Measurements from ENCODE around the gene PCK1.

Gene PCK1

GRCh38 chr20:57568960-57569359, 8.1 kb downstream of the PCK1 start:
- H3K27me3 ChIP-seq (replicated peaks; ENCODE audit: control insufficient read depth, insufficient read depth, low read length) = peaks cover 2% of the 10 kb centered on the region
- TF ChIP-seq CTCF (IDR thresholded peaks at IDR 0.05; ENCODE audit: insufficient read depth, low read length, poor library complexity, severe bottlenecking) = no peak
- no peak for DNase-seq (ENCODE audit: extremely low read depth, insufficient read length)

GRCh38 chr20:57570145-57570850, 9.4 kb downstream of the PCK1 start:
- Histone ChIP-seq H3K4me3 (replicated peaks; ENCODE audit: low read depth, low read length) (no peak overlapping the region), H3K36me3 (ENCODE audit: control insufficient read depth, insufficient read depth, low read length) (no peaks in the 10 kb centered on the region), H3K27me3 (replicated peaks; ENCODE audit: control insufficient read depth, insufficient read depth, low read length) (peaks cover 2% of the 10 kb centered on the region)
- no peak for DNase-seq (ENCODE audit: extremely low read depth, insufficient read length)
- TF ChIP-seq CTCF (IDR thresholded peaks at IDR 0.05; ENCODE audit: insufficient read depth, low read length, poor library complexity, severe bottlenecking) = no peak

More at GRCh38 chr20:57568960-57569359, 8.1 kb downstream of the PCK1 start:
- no peaks in the 10 kb centered on the region for H3K36me3 ChIP-seq (ENCODE audit: control insufficient read depth, insufficient read depth, low read length)
- no peak overlapping the region for H3K4me3 ChIP-seq (replicated peaks; ENCODE audit: low read depth, low read length)

- no peak for DNase-seq (ENCODE audit: extremely low read depth, insufficient read length)
- peaks cover 2% of the 10 kb centered on the region for H3K27me3 ChIP-seq (replicated peaks; ENCODE audit: control insufficient read depth, insufficient read depth, low read length)
- H3K36me3 ChIP-seq (ENCODE audit: control insufficient read depth, insufficient read depth, low read length) = no peaks in the 10 kb centered on the region
- H3K4me3 ChIP-seq (replicated peaks; ENCODE audit: low read depth, low read length) = no peak overlapping the region
- TF ChIP-seq CTCF (IDR thresholded peaks at IDR 0.05; ENCODE audit: insufficient read depth, low read length, poor library complexity, severe bottlenecking) = no peak
Measured at GRCh38 chr20:57570920-57571319, 10.0 kb downstream of the PCK1 start.

GRCh38 chr20:57571782-57572416, 11.0 kb downstream of the PCK1 start:
- DNase-seq (ENCODE audit: extremely low read depth, insufficient read length) = no peak
- Histone ChIP-seq H3K4me3 (replicated peaks; ENCODE audit: low read depth, low read length) (no peak overlapping the region), H3K36me3 (ENCODE audit: control insufficient read depth, insufficient read depth, low read length) (no peaks in the 10 kb centered on the region), H3K27me3 (replicated peaks; ENCODE audit: control insufficient read depth, insufficient read depth, low read length) (peaks cover 2% of the 10 kb centered on the region)
- TF ChIP-seq CTCF (IDR thresholded peaks at IDR 0.05; ENCODE audit: insufficient read depth, low read length, poor library complexity, severe bottlenecking) = no peak

- DNase-seq (ENCODE audit: extremely low read depth, insufficient read length) = no peak
- Histone ChIP-seq H3K27me3 (replicated peaks; ENCODE audit: control insufficient read depth, insufficient read depth, low read length) (peaks cover 2% of the 10 kb centered on the region), H3K36me3 (ENCODE audit: control insufficient read depth, insufficient read depth, low read length) (no peaks in the 10 kb centered on the region), H3K4me3 (replicated peaks; ENCODE audit: low read depth, low read length) (no peak overlapping the region)
- TF ChIP-seq CTCF (IDR thresholded peaks at IDR 0.05; ENCODE audit: insufficient read depth, low read length, poor library complexity, severe bottlenecking) = no peak
Measured at GRCh38 chr20:57573242-57573641, 12.3 kb downstream of the PCK1 start.
